H1 (cell line): ENCODE measurements around the gene RTF1. TPM values are rescaled to one million over a fixed set of nuclear protein-coding genes. Genes with fewer than 3 reads are reported as not detected.

Experiments
- TAF1 ChIP-seq: IDR thresholded peaks from 2 replicates; pipeline ENCODE4 v1.6.1; 2011; ENCODE audit warnings: mild to moderate bottlenecking, low read depth, low read length
- polyA plus RNA-seq, 7 experiments: library from polyadenylated mRNA; depleted of rRNA in 3 of 7; stranded (reverse) in 5 of 7; unstranded in 2 of 7; fragments of >200 nt in 5 of 7; fragments of 200-250 nt in 2 of 7; gene quantifications; 1 replicate in 5 of 7; 2 replicates in 1 of 7; 4 replicates in 1 of 7; pipeline versions ENCODE4 v1.2.1 to v1.2.3, GENCODE V29; 2011 to 2013; ENCODE audit warnings: missing spikeins in 2 of 7, mixed read lengths in 2 of 7
- total RNA-seq: library from RNA; stranded (reverse); fragmentation: NEBNext Ultra II Directional; extraction: Animal tissue kit (Norgen Biotek cat#: 25700); gene quantifications from 2 replicates; pipeline ENCODE4 v1.2.1, GENCODE V29; 2021

RTF1 gene
- total and polyA plus RNA-seq, 2 of the 8 experiments (the other 6 are each of a cell fraction or from before 2014, with no cell fraction given), result 22.6 to 47.7 TPM

DNA sequence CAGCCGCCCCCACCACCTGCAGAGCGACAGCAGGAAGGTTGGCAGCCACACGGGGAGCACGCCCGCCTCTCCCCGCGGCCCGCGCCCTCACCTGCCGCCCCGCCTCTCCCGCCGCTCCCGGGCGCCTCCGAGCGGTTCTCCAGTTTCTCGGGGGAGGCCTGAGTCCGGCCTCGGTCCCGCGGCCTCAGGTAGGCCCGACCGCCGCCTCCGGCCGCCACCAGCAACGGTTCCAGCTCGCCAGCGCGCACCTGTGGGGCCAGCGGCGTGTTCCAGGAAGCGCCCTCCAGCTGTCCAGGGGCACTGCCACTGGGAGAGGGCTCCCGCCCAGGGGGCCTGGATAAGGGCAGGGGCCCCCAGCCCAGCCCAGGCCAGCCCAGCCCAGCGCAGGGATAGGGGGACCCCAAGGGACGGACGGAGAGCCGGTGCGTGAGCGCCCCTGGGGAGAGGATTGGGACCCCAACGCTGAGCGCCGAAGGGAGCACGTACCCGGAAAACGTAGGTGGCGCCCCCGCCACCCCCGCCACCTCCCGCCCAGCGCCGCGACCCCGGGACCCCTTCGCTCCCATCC, 94.5 kb downstream of the RTF1 start (continued):
- no peak for TF ChIP-seq TAF1
